NB4 (cell line): ENCODE data around the gene ASCC2.

Source experiments
- CTCF ChIP-seq: IDR thresholded peaks from one replicate; pipeline ENCODE4 v1.5.1; 2012; ENCODE audit warnings: low read depth, low read length
- TF ChIP-seq, protein P1 (sequence below): IDR thresholded peaks from 2 replicates; pipeline ENCODE4 v1.6.1; 2011; ENCODE audit warnings: low read depth, low read length

- TF ChIP-seq, protein P1, sequence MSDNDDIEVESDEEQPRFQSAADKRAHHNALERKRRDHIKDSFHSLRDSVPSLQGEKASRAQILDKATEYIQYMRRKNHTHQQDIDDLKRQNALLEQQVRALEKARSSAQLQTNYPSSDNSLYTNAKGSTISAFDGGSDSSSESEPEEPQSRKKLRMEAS: no peak
- no peak for TF ChIP-seq CTCF
Observed at GRCh38 chr22:29825578-29825977, 12.5 kb downstream of the ASCC2 start.
